ENCODE measurements around the gene PRKN. TPM values are rescaled to one million over a fixed set of nuclear protein-coding genes. Genes with fewer than 3 reads are reported as not detected.

Gene PRKN
- total RNA-seq, 1 experiment from 2014 or later, result not detected

DNA sequence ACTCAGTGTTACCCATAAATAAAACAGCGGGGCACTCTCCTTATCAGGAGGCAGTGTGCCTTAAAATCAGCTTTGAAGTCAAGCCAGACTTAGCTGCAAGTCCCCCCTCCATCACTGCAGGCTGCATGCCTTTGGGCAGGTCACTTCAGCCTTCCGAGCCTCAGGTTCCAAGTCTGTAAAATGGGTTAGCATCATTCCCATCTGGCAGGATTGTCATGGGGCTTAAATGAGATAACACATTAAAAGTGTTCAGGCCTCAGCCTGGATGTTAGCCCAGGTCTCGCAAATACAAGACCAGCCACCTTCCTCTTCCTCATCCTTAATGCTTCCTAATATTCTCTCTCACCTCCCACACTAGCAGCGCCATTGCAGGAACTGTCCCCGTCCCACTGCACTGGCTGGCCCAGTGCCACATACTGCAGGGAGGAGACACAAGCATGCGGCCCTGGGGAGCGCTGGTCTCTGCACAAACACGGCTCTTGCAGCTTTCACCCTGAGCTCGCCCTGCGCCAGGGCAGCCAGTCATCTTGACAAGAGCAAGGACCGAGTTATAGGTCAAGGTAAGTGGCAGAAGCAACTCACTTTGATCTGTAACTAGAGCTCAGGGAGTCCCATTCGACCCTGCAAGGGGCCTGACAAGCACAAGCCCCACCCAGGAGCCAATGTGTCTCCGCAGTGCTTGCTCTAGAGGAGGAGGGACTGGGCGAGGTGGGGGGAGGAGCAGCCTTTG, 889.1 kb downstream of the PRKN start:
- Histone ChIP-seq H3K27me3 (ENCODE audit: insufficient read depth, low read depth) (peaks cover 61% of the 10 kb centered on the region), H3K4me3 (no peak overlapping the region), H3F3A (ENCODE audit: insufficient read depth, low read depth) (no peaks in the 10 kb centered on the region), H3K4me2 (no peak overlapping the region), H3K4me1 (replicated peaks; ENCODE audit: insufficient read depth) (no peaks in the 10 kb centered on the region), H3K9me3 (ENCODE audit: insufficient read depth, low read depth) (no peaks in the 10 kb centered on the region), H2AFZ (no peak overlapping the region), H3K9me2 (ENCODE audit: insufficient read depth) (no peaks in the 10 kb centered on the region), H3K36me3 (ENCODE audit: low read depth) (no peaks in the 10 kb centered on the region), H3K27ac (no peak overlapping the region), H4K20me1 (ENCODE audit: insufficient read depth) (no peaks in the 10 kb centered on the region), H3K79me2 (ENCODE audit: low read depth) (no peaks in the 10 kb centered on the region)
- intact Hi-C loops (cut with micrococcal nuclease; ENCODE audit: unreplicated experiment), result no loop called here
- BruUV-seq (replicated peaks), result no TSS peak
- DNase-seq, result no peak
- ChIA-PET CTCF (no interaction called here), POLR2A (ENCODE audit: unreplicated experiment) (no interaction called here)
- TF ChIP-seq, protein P1, sequence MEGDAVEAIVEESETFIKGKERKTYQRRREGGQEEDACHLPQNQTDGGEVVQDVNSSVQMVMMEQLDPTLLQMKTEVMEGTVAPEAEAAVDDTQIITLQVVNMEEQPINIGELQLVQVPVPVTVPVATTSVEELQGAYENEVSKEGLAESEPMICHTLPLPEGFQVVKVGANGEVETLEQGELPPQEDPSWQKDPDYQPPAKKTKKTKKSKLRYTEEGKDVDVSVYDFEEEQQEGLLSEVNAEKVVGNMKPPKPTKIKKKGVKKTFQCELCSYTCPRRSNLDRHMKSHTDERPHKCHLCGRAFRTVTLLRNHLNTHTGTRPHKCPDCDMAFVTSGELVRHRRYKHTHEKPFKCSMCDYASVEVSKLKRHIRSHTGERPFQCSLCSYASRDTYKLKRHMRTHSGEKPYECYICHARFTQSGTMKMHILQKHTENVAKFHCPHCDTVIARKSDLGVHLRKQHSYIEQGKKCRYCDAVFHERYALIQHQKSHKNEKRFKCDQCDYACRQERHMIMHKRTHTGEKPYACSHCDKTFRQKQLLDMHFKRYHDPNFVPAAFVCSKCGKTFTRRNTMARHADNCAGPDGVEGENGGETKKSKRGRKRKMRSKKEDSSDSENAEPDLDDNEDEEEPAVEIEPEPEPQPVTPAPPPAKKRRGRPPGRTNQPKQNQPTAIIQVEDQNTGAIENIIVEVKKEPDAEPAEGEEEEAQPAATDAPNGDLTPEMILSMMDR (conservative IDR thresholded peaks at IDR 0.05), result no peak

DNA sequence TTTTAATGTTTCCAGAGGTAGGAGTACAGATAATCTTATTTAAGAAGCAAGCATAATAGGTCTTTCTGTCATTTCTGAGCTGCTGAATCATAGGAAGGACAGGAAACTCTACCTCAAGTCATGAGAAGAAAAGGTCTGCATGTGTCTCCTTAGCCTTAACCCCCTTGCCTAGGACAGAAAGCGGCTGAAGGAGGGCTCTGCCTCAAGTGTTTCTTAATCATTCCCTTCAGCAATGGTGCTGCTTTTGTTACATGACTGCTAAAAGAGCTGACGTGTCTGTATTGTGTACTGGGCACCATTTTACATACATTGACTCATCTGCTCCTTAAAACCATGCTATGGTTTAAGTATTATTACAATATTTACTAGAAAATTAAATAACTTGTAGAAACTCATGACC, 889.7 kb downstream of the PRKN start:
- Histone ChIP-seq H3K27me3 (ENCODE audit: insufficient read depth, low read depth) (peaks cover 64% of the 10 kb centered on the region), H3K4me2 (no peak overlapping the region), H3K4me1 (replicated peaks; ENCODE audit: insufficient read depth) (no peaks in the 10 kb centered on the region), H4K20me1 (ENCODE audit: insufficient read depth) (no peaks in the 10 kb centered on the region), H3K79me2 (ENCODE audit: low read depth) (no peaks in the 10 kb centered on the region), H3K9me3 (ENCODE audit: insufficient read depth, low read depth) (no peaks in the 10 kb centered on the region), H3K9me2 (ENCODE audit: insufficient read depth) (no peaks in the 10 kb centered on the region), H3K36me3 (ENCODE audit: low read depth) (no peaks in the 10 kb centered on the region), H2AFZ (no peak overlapping the region), H3K27ac (no peak overlapping the region), H3F3A (ENCODE audit: insufficient read depth, low read depth) (no peaks in the 10 kb centered on the region), H3K4me3 (no peak overlapping the region)
- TF ChIP-seq, protein P1 (conservative IDR thresholded peaks at IDR 0.05), result no peak
- TF ChIP-seq EZH2 (IDR thresholded peaks at IDR 0.05; ENCODE audit: low read depth), result no peak
- intact Hi-C loops (cut with micrococcal nuclease; ENCODE audit: unreplicated experiment), result no loop called here
- no peak for DNase-seq
- ChIA-PET POLR2A (ENCODE audit: unreplicated experiment) (no interaction called here), CTCF (no interaction called here)
- no TSS peak for BruUV-seq (replicated peaks)

- Histone ChIP-seq H3K4me1 (replicated peaks; ENCODE audit: insufficient read depth) (no peaks in the 10 kb centered on the region), H3K9me2 (ENCODE audit: insufficient read depth) (no peaks in the 10 kb centered on the region), H3K27me3 (ENCODE audit: insufficient read depth, low read depth) (peaks cover 67% of the 10 kb centered on the region), H4K20me1 (ENCODE audit: insufficient read depth) (no peaks in the 10 kb centered on the region), H2AFZ (no peak overlapping the region), H3K79me2 (ENCODE audit: low read depth) (no peaks in the 10 kb centered on the region), H3K9me3 (ENCODE audit: insufficient read depth, low read depth) (no peaks in the 10 kb centered on the region), H3F3A (ENCODE audit: insufficient read depth, low read depth) (no peaks in the 10 kb centered on the region), H3K4me3 (no peak overlapping the region), H3K27ac (no peak overlapping the region), H3K4me2 (no peak overlapping the region), H3K36me3 (ENCODE audit: low read depth) (no peaks in the 10 kb centered on the region)
- BruUV-seq (replicated peaks), result no TSS peak
- POLR2A ChIA-PET (ENCODE audit: unreplicated experiment), result no interaction called here
- CTCF ChIA-PET, result no interaction called here
- DNase-seq, result no peak
- TF ChIP-seq EZH2 (IDR thresholded peaks at IDR 0.05; ENCODE audit: low read depth), result no peak
- TF ChIP-seq, protein P1 (conservative IDR thresholded peaks at IDR 0.05), result no peak
- intact Hi-C loops (cut with micrococcal nuclease; ENCODE audit: unreplicated experiment), result no loop called here
These were observed 890.2 kb downstream of the PRKN start for GRCh38 chr6:161837449-161837735.
